Pulmonary artery endothelial cell (primary cell): ENCODE results near the gene POLG. TPM values are rescaled to one million over a fixed set of nuclear protein-coding genes. Genes with fewer than 3 reads are reported as not detected.

Experiments
- DNase-seq: peaks from one replicate; pipeline ENCODE4 v3.0.0-alpha.2; 2011; ENCODE audit warnings: low read depth, low spot score
- total RNA-seq: library from RNA; depleted of rRNA; stranded (reverse); fragments of >200 nt; gene quantifications from 2 replicates; pipeline ENCODE4 v1.2.3, GENCODE V29; 2014

The POLG gene
- total RNA-seq, 1 donor from 2014 or later, result 82.8 TPM

DNA sequence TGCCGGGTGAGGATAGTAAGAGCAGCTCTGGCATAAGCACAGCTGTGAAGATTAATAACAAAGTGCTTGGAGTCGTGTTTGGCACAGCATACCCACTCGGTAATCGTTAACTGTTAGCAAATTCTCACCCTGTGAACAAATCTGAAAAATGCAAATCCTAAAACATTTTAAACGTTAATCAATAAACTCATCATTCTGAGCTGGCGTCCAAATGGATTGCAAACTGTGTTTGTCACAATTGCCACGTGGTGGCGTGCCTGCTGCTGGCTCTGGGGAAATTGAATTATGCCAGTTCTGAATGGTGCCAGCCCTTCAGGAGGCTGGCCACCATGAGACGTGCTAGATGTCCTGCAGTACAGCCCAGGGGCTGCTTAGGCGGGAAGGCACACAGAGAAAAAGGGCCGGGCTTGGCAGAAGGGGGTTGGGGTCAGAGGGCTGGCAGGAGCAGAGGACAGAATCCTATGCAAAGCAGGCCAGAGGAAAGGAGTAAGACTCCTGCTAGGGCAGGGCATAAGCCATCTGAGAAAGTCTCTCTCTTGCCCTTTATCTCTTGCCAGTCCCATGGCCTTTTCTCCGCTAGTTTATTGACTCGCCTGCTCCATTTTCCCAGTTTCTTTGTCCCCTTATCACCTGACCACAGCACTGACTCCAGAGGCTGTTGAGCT is 22.1 kb upstream of the POLG start:
- no peak for DNase-seq

DNA sequence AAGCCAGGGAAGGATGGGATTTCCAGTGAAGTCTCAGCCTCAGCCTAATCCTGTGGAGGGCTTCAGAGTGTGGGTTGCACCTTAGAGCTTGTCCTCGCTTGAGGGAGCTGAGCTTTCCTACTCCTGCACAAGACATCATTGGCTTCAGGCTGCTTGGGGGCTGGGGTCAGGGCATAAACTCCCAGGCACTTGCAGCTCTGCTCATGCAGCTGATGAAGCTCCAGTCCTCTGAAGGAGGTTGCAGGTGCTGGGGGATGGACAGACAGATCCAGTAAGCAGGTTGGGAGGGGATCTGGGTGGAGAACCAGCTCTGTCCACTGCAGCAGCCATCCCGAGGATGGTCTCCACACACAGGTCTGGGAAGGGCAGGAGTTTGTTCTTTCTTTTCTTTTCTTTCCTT is 19.4 kb upstream of the POLG start:
- no peak for DNase-seq

DNA sequence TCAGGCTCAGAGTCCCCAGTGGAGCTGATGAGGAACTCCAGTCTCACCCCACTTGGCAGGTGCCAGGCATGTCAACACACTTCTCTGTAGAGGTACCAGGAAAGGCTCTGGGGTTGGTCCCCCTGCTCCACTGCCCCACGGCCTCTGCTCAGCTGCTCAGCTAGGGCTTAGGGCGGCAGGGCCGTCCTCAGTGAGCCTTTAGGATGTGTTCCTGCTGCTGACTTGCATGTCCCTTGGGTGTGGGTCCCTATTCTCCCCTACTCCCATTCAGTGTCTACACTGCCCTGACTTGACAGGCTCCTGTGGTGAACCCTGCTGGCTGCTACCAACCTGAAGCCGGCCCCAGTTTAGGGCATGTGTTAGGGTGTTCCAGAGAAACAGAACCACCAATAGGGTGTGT is 17.9 kb upstream of the POLG start:
- DNase-seq, result no peak

DNA sequence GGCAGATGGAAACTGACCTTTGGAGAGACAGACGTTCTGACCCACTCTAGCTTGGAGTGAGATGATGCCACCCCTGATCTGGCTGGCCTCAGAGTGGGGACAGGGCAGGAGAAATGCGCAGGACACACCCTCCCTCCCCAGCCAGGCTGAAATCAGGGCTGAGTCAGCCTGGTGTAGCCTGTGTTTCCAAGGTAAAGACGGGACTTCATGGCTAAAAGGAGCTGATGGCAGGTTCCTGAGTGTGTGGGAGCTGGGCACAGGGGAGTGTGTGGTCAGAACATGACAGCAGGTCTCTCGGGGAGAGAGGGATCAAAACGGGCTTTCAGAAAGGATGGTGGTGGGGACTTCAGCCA is 14.6 kb upstream of the POLG start:
- DNase-seq, result no peak

- DNase-seq, result no peak
These were observed 12.1 kb upstream of the POLG start for GRCh38 chr15:89346516-89347231.

- DNase-seq, result no peak
These were observed 10.6 kb upstream of the POLG start for GRCh38 chr15:89345248-89345647.

- DNase-seq, result no peak
These were observed 8.2 kb upstream of the POLG start for GRCh38 chr15:89342840-89343239.

GRCh38 chr15:89341316-89342005 is 6.8 kb upstream of the POLG start:
- DNase-seq, result no peak

DNA sequence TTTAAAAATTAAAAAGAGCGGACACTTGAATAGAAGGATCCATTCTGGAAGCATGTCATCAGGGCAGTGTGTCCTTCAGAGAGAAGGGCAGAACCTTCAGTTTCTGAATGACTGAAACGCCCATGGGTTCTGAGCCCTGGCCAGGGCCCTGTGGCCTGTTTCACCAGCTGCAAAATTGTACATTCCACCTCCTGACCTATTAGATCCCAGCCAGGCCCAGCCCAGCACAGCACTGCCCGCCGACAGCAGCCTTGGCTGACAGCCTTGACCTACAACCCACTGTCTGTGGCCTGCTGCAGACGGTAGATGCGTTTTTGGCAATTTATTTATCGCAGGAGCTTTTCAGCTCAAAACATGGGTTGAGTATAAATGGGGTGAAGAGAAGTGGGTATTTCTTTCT is 5.9 kb upstream of the POLG start:
- no peak for DNase-seq

- DNase-seq, result no peak
These were observed 3.4 kb upstream of the POLG start for GRCh38 chr15:89338036-89338435.

GRCh38 chr15:89335298-89336041 is 846 bp upstream of the POLG start:
- no peak for DNase-seq

- DNase-seq, result no peak
These were observed 590 bp downstream of the POLG start for GRCh38 chr15:89333959-89334509.

- DNase-seq, result no peak
These were observed 1.4 kb downstream of the POLG start for GRCh38 chr15:89333011-89333860.

DNA sequence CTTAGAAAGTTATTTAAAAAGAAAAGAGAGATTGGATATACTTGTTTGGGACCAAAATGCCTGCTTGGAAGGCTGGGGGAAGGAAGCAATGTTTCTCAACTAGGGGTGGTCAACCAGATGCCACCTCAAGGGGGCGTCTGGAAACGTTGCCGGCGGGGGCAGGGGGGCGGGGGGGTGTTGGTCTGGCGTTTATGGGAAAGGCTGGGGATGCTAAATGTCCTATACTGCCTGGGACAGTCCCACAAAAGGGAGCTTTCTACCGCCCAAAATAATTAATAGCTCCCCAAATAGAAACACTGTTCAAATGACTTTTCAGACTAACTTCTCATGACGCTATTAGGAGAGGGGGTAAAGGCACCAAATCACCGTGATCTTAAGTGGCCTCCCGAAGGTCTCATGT is 2.2 kb downstream of the POLG start:
- DNase-seq, result no peak

- no peak for DNase-seq
These were observed 3.6 kb downstream of the POLG start for GRCh38 chr15:89330881-89331595.

DNA sequence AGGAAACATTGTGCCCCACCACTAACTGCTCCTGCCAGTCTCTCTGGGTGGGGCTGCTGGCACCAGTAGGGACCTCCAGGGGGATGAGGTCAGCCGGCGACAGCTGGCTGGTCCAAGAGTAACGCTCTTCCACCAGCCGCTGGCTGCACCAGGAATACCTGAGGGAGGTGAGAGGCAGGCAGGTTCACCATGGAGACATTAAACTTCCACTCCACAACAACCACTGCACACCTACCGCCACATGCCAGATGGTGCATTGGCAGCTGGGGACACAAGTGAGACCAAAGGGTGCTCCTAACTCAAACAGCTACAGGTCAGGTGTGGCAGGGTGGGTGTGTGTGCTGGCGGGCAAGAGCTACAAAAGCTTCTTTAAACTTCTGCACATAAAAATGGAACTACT is 4.5 kb downstream of the POLG start:
- DNase-seq, result no peak

- DNase-seq, result no peak
These were observed 5.1 kb downstream of the POLG start for GRCh38 chr15:89329329-89330084.

- DNase-seq, result no peak
These were observed 6.0 kb downstream of the POLG start for GRCh38 chr15:89328398-89329254.
